HepG2 (cell line): Measurements from ENCODE around the gene CSMD2. TPM values are rescaled to one million over a fixed set of nuclear protein-coding genes. Genes with fewer than 3 reads are reported as not detected.

Experiments
- CREB3 ChIP-seq: sonication (generic); formaldehyde crosslinking; IDR thresholded peaks from 2 replicates; pipeline ENCODE4 v1.5.0; 2020; ENCODE audit warnings: missing genetic modification reagents
- DPF2 ChIP-seq: sonication (generic); formaldehyde crosslinking; IDR thresholded peaks from 2 replicates; pipeline ENCODE4 v1.4.0; 2020; ENCODE audit warnings: mild to moderate bottlenecking, low read depth, missing genetic modification reagents, borderline replicate concordance
- EEA1 ChIP-seq: sonication (generic); formaldehyde crosslinking; IDR thresholded peaks from 2 replicates; pipeline ENCODE4 v1.5.1; 2020; ENCODE audit warnings: mild to moderate bottlenecking, missing genetic modification reagents, borderline replicate concordance
- GABPA ChIP-seq, 2 experiments: IDR thresholded peaks; 2 replicates each; pipeline ENCODE4 v1.6.1; 2011 to 2016; ENCODE audit warnings: low read depth in 2 of 2, low read length in 1 of 2, missing biosample characterization in 1 of 2, missing genetic modification characterization in 1 of 2
- HOXA3 ChIP-seq: sonication (generic); formaldehyde crosslinking; IDR thresholded peaks from 2 replicates; pipeline ENCODE4 v1.5.0; 2020; ENCODE audit warnings: missing genetic modification reagents
- JUN ChIP-seq: sonication (generic); formaldehyde crosslinking; IDR thresholded peaks from 2 replicates; pipeline ENCODE4 v1.4.0; 2020; ENCODE audit warnings: mild to moderate bottlenecking, missing genetic modification reagents
- NFAT5 ChIP-seq: sonication (generic); formaldehyde crosslinking; IDR thresholded peaks from 2 replicates; pipeline ENCODE4 v1.4.0; 2020; ENCODE audit warnings: missing genetic modification reagents
- RBM39 ChIP-seq: fragments of 200-400 bp; formaldehyde crosslinking; IDR thresholded peaks from one replicate; pipeline ENCODE4 v1.6.1; 2018; ENCODE audit warnings: antibody characterized with exemption, mild to moderate bottlenecking, low read depth, low read length; ENCODE audit not compliant: poor library complexity, severe bottlenecking
- SNAPC4 ChIP-seq: sonication (generic); formaldehyde crosslinking; IDR thresholded peaks from 2 replicates; pipeline ENCODE4 v1.4.0; 2020; ENCODE audit warnings: mild to moderate bottlenecking, missing genetic modification reagents
- TEAD2 ChIP-seq: sonication (generic); formaldehyde crosslinking; IDR thresholded peaks from 2 replicates; pipeline ENCODE4 v1.9.0; 2021; ENCODE audit warnings: missing genetic modification reagents
- ZFP1 ChIP-seq: IDR thresholded peaks from 2 replicates; pipeline ENCODE4 v1.6.1; 2016
- ZNF260 ChIP-seq: sonication (generic); formaldehyde crosslinking; IDR thresholded peaks from 2 replicates; pipeline ENCODE4 v1.4.0; 2020; ENCODE audit warnings: missing genetic modification reagents, low read depth, mild to moderate bottlenecking, borderline replicate concordance
- ZNF33A ChIP-seq: sonication (generic); formaldehyde crosslinking; IDR thresholded peaks from 2 replicates; pipeline ENCODE4 v1.5.1; 2020; ENCODE audit warnings: missing genetic modification reagents, mild to moderate bottlenecking, moderate library complexity, borderline replicate concordance
- polyA plus RNA-seq, 8 experiments: library from polyadenylated mRNA; depleted of rRNA in 3 of 8; stranded (reverse) in 7 of 8; unstranded in 1 of 8; fragments of >200 nt; fragmentation: Illumina TruSeq in 4 of 8; extraction: Trizol in 4 of 8; gene quantifications; 2 replicates each; pipeline versions ENCODE4 v1.2.1 to v1.2.3, GENCODE V29; 2011 to 2016; ENCODE audit warnings: low read depth in 4 of 8, missing spikeins in 1 of 8, mixed read lengths in 1 of 8; ENCODE audit not compliant: insufficient read depth in 1 of 8
- total RNA-seq, 5 experiments: library from RNA; depleted of rRNA; stranded (reverse); fragments of >200 nt; fragmentation: Illumina TruSeq; extraction: Trizol; gene quantifications; 2 replicates each; pipeline ENCODE4 v1.2.3, GENCODE V29; 2016; ENCODE audit warnings: low read depth in 1 of 5

CSMD2 gene
- total and polyA plus RNA-seq, 2 of the 13 experiments (the other 11 are each of a cell fraction or from before 2014, with no cell fraction given): not detected

- no peak for TF ChIP-seq NFAT5 (CRISPR knock-in tag)
- TF ChIP-seq CREB3 (CRISPR knock-in tag): no peak
- TF ChIP-seq EEA1 (CRISPR knock-in tag): no peak
- TF ChIP-seq TEAD2: no peak
- TF ChIP-seq SNAPC4 (CRISPR knock-in tag): no peak
- TF ChIP-seq JUN (CRISPR knock-in tag): no peak
- no peak for TF ChIP-seq GABPA (IDR thresholded peaks at IDR 0.05; ENCODE audit: low read depth, low read length)
- TF ChIP-seq GABPA (CRISPR knock-in tag; IDR thresholded peaks at IDR 0.05; ENCODE audit: low read depth): no peak
- no peak for TF ChIP-seq RBM39
- no peak for TF ChIP-seq ZNF33A (CRISPR knock-in tag)
- TF ChIP-seq DPF2 (CRISPR knock-in tag): no peak
- TF ChIP-seq ZNF260 (CRISPR knock-in tag): no peak
- TF ChIP-seq ZFP1 (CRISPR knock-in tag): no peak
- TF ChIP-seq HOXA3 (CRISPR knock-in tag): no peak
Observed at GRCh38 chr1:33718186-33718585, 446.8 kb downstream of the CSMD2 start (continued).
